Prostate gland (tissue), 2 donors: ENCODE measurements around the gene KCNJ13. TPM values are rescaled to one million over a fixed set of nuclear protein-coding genes. Genes with fewer than 3 reads are reported as not detected.
"Not testable (repeated sequence)": the region's sequence is repeated elsewhere in the genome, so short reads cannot be mapped to it uniquely, and the experiment has no call there.

ENCODE experiments used
- DNase-seq: peaks from one replicate; pipeline ENCODE4 v3.0.0-alpha.2; 2019; ENCODE audit warnings: low spot score
- H3K27ac ChIP-seq, 2 donors: fragments of 200-600 bp; sonication (generic); 2 replicates each; pipeline ENCODE4 v1.5.1; 2017 to 2019
- H3K27me3 ChIP-seq: fragments of 200-600 bp; sonication (generic); replicated peaks from 2 replicates; pipeline ENCODE4 v1.5.1; 2019; ENCODE audit not compliant: insufficient read depth
- H3K36me3 ChIP-seq, 2 donors: fragments of 200-600 bp; sonication (generic); 1 replicate in 1 of 2; 2 replicates in 1 of 2; pipeline versions ENCODE4 v1.5.1 to v1.8.1; 2017 to 2019
- H3K4me1 ChIP-seq: fragments of 200-600 bp; sonication (generic); replicated peaks from 2 replicates; pipeline ENCODE4 v1.5.1; 2019
- H3K4me3 ChIP-seq, 2 donors: fragments of 200-600 bp; sonication (generic); 2 replicates each; pipeline ENCODE4 v1.5.1; 2017 to 2019
- H3K9me3 ChIP-seq: fragments of 200-600 bp; sonication (generic); 2 replicates; pipeline ENCODE4 v1.5.1; 2017
- POLR2A ChIP-seq: fragments of 450-650 bp; IDR thresholded peaks from one replicate; pipeline ENCODE4 v1.6.1; 2016; ENCODE audit warnings: antibody characterized with exemption, mild to moderate bottlenecking
- POLR2AphosphoS5 ChIP-seq: sonication (generic); formaldehyde crosslinking; IDR thresholded peaks from one replicate; pipeline ENCODE4 v1.6.1; 2017; ENCODE audit warnings: antibody characterized with exemption
- WGBS: methylation state at CpG from one replicate; pipeline ENCODE4 v1.1.5; 2018; 5-methylcytosine and 5-hydroxymethylcytosine counted together
- intact Hi-C: fragments of 100-400 bp; cut with DNase I; formaldehyde crosslinking; loops from one replicate; pipeline ENCODE4 v1.14.2; 2022
- small RNA-seq, 2 donors: library from RNA; depleted of rRNA; stranded (forward); fragments of <200 nt; gene quantifications; one replicate each; pipeline ENCODE3, GENCODE V24; 2016
- total RNA-seq, 2 donors: library from RNA; depleted of rRNA; stranded (reverse); fragments of >200 nt; gene quantifications; one replicate each; pipeline ENCODE4 v1.1.0, GENCODE V29; 2016
- TF ChIP-seq, protein P1 (sequence below), 4 experiments: fragments of 200-600 bp in 2 of 4; fragments of 450-650 bp in 2 of 4; sonication (generic) in 2 of 4; IDR thresholded peaks; 1 replicate in 3 of 4; 2 replicates in 1 of 4; pipeline ENCODE4 v1.5.1; 2016 to 2019; ENCODE audit warnings: antibody characterized with exemption in 4 of 4, mild to moderate bottlenecking in 2 of 4, moderate library complexity in 2 of 4

KCNJ13 gene
- total RNA-seq, 2 donors from 2014 or later: 0.32 to 3.5 TPM

DNA sequence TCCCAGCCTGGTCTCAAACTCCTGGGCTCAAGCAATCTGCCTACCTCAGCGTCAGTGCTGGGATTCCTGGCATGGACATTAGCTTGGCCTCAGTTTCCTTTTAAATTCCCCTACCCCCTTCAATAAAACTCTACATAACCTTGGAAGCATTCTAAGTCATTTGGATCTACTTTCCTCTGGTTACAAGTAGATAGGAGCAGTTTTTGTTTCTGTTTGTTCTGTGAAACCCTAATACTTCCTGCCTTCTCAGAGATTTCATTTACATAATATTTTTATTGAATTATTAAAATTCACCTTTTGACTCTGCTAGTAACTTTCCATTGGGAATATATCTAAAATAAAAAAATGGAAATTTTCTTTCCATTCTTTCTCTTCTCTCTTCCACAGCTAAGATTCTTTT, 53.3 kb downstream of the KCNJ13 start:
- no peak overlapping the region for H3K4me3 ChIP-seq
- no peaks in the 10 kb centered on the region for H3K4me1 ChIP-seq
- no peak for TF ChIP-seq POLR2AphosphoS5
- TF ChIP-seq, protein P1, sequence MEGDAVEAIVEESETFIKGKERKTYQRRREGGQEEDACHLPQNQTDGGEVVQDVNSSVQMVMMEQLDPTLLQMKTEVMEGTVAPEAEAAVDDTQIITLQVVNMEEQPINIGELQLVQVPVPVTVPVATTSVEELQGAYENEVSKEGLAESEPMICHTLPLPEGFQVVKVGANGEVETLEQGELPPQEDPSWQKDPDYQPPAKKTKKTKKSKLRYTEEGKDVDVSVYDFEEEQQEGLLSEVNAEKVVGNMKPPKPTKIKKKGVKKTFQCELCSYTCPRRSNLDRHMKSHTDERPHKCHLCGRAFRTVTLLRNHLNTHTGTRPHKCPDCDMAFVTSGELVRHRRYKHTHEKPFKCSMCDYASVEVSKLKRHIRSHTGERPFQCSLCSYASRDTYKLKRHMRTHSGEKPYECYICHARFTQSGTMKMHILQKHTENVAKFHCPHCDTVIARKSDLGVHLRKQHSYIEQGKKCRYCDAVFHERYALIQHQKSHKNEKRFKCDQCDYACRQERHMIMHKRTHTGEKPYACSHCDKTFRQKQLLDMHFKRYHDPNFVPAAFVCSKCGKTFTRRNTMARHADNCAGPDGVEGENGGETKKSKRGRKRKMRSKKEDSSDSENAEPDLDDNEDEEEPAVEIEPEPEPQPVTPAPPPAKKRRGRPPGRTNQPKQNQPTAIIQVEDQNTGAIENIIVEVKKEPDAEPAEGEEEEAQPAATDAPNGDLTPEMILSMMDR (IDR thresholded peaks at IDR 0.05): no peak
- no peak for TF ChIP-seq POLR2A
- H3K27ac ChIP-seq: no peak overlapping the region
- intact Hi-C loops: no loop called here
- DNase-seq: no peak
- no peaks in the 10 kb centered on the region for H3K27me3 ChIP-seq
- H3K36me3 ChIP-seq: no peaks in the 10 kb centered on the region
- WGBS: 71% methylated on average over 1 of the region's 1 CpG
- no peaks in the 10 kb centered on the region for H3K9me3 ChIP-seq

DNA sequence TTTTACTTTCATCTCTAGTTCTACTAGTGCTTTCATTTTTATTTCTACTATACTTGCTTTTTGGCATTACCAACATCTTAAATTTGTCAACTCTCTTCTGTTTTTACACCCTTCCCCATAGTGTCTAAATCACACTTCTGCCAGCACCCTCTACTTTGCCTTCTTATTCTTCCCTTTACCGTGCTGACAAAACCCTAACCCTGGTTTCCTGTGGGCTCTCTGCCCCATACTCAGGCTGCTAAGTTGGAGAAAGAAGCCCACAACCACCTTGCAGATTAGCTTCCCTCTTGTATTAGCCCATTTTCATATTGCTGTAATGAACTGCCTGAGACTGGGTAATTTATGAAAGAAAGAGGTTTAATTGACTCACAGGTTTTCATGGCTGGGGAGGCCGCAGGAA, 54.5 kb downstream of the KCNJ13 start:
- Histone ChIP-seq H3K9me3 (no peaks in the 10 kb centered on the region), H3K4me3 (no peak overlapping the region), H3K27ac (no peak overlapping the region), H3K36me3 (no peaks in the 10 kb centered on the region), H3K27me3 (no peaks in the 10 kb centered on the region), H3K4me1 (no peaks in the 10 kb centered on the region)
- no peak for DNase-seq
- intact Hi-C loops: no loop called here
- WGBS: 78% methylated on average over 2 of the region's 2 CpGs
- TF ChIP-seq, protein P1 (IDR thresholded peaks at IDR 0.05): no peak
- no peak for TF ChIP-seq POLR2AphosphoS5
- no peak for TF ChIP-seq POLR2A

GRCh38 chr2:232721261-232721660, 55.1 kb downstream of the KCNJ13 start:
- Histone ChIP-seq H3K36me3 (no peaks in the 10 kb centered on the region), H3K27ac (no peak overlapping the region), H3K9me3 (no peaks in the 10 kb centered on the region), H3K27me3 (no peaks in the 10 kb centered on the region), H3K4me3 (no peak overlapping the region), H3K4me1 (no peaks in the 10 kb centered on the region)
- no peak for DNase-seq
- TF ChIP-seq POLR2A (no peak), POLR2AphosphoS5 (no peak)
- TF ChIP-seq, protein P1 (IDR thresholded peaks at IDR 0.05): no peak
- intact Hi-C loops: no loop called here
- WGBS: 84% methylated on average over 2 of the region's 2 CpGs

DNA sequence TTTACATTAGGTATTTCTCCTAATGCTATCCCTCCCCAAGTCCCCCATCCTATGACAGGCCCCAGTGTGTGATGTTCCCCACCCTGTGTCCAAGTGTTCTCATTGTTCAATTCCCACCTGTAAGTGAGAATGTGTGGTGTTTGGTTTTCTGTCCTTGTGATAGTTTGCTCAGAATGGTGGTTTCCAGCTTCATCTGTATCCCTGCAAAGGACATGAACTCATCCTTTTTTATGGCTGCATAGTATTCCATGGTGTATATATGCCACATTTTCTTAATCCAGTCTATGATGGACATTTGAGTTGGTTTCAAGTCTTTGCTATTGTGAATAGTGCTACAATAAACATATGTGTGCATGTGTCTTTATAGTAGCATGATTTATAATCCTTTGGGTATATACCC, 56.3 kb downstream of the KCNJ13 start:
- H3K9me3 ChIP-seq, intact Hi-C loops, DNase-seq, H3K27ac ChIP-seq, H3K4me1 ChIP-seq, H3K27me3 ChIP-seq, H3K36me3 ChIP-seq, H3K4me3 ChIP-seq: not testable (repeated sequence)

Small RNA genes within 50 kb of the gene (small RNA-seq; reads per million reads assigned to genes)
- 0 reads per million in 2 donors for gene RNU6-107P

Other genes starting within 250 kb of the KCNJ13 start
- gene CHRNG, start 236.9 kb downstream of the KCNJ13 start, total RNA-seq: not detected
- 1 to 10 TPM; 2.6 to 4.9 TPM for gene TIGD1, start 226.0 kb downstream of the KCNJ13 start, total RNA-seq
- 10 to 100 TPM; 39.2 to 40.6 TPM for gene EIF4E2, start 225.9 kb downstream of the KCNJ13 start, total RNA-seq
- gene EFHD1, start 143.0 kb downstream of the KCNJ13 start, total RNA-seq: 10 to 100 TPM; 25.9 to 33.1 TPM
- 100 to 1,000 TPM in 1 of 2 donors, 10 to 100 TPM in 1; 61.3 to 106 TPM for gene GIGYF2, start 79.2 kb downstream of the KCNJ13 start, total RNA-seq
- gene SNORC, start 93.7 kb upstream of the KCNJ13 start, total RNA-seq: 1 to 10 TPM; 1.7 to 8.0 TPM
- gene NGEF, start 236.7 kb upstream of the KCNJ13 start, total RNA-seq: 10 to 100 TPM in 1 of 2 donors, 1 to 10 TPM in 1; 2.0 to 19.0 TPM